ENCODE data around the gene SPATA12.
A peak's percentile ranks its signal among the peaks of the same experiment; 100 is the strongest.

The SPATA12 gene

GRCh38 chr3:57053122-57053521 is 7.3 kb upstream of the SPATA12 start:
- no peak for DNase-seq (ENCODE audit: low spot score)

- DNase-seq (ENCODE audit: low spot score), result no peak
Observed at GRCh38 chr3:57057351-57057750, 3.1 kb upstream of the SPATA12 start.

DNA sequence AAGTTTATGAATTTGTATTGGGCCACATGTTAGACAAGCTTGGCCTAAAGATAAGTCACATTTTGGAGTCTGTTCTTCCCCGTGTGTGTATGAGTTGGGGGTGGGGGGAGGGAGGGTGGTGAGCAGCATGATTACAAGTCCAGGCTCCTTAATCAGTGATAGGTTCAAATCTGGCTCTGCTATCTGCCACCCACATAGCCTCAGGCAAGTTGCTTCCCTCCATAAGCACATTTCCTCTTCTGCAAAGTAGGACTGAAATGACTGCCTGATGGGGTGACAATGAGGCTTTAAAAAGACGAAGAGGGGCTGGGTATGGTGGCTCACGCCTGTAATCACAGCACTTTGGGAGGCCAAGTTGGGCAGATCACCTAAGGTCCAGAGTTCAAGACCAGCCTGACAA is 1.1 kb upstream of the SPATA12 start:
- DNase-seq (ENCODE audit: low spot score), result no peak

DNA sequence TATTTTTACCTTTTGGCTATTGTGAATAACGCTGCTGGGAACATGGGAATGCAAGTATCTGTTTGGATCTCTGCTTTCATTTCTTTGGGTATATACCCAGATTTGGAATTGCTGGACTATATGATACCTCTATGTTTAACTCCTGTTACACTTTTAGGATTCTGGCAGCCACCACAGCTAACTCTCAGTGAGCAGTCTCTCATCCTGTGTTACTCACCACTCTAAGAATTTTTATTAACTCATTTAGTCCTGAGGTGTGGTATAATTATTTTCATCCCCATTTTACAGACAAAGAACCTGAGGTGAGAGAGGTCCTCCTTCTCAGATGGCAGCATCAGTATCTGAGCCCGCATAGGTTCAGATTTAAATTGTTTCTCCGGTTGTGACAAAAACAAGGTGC is 1.1 kb downstream of the SPATA12 start:
- DNase-seq (ENCODE audit: low spot score), result no peak

DNA sequence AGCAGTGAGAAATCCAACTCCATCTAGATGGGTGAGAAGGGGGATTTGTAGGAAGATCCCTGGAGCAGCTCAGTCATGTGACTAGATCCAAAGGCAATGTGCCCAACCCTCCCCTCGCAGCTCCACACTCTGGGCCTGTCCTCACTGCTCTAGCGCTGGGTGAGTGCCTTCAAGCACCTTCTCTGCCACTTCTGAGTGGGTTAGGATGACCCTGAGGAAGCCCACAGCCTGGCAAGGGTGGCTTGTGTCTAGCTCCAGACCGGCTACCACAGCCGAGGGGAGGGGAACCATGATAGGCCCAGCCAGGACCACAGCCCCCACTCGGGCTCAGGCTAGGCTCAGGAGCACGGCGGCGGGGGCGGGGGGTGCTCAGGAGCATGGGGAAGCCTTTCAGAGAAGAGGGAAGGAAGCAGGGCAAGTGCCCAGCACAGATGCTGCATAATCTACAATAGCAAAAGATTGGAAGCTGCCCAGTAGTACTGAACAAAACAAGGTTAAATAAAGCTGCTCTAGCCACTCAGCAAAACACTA is 1.7 kb downstream of the SPATA12 start:
- DNase-seq (ENCODE audit: low spot score), result no peak

- no peak for DNase-seq (ENCODE audit: low spot score)
Observed at GRCh38 chr3:57063032-57063431, 2.6 kb downstream of the SPATA12 start.

- DNase-seq (ENCODE audit: low spot score), result no peak
Observed at GRCh38 chr3:57064001-57064400, 3.5 kb downstream of the SPATA12 start.

DNA sequence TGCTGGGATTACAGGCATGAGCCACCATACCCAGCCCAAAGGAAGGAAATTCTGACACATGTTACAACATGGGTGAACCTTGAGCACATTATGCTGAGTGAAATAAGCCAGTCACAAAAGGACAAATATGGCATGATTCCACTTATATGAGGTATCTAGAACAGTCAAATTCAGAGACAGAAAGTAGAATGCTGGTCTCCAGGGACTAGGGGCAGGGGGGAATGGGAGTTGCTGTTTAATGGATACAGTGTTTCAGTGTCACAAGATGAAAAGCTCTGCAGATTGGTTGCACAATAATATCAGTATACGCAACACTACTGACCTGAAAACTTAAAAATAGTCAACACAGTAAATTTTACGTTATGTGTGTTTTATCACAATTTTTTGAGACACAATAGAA is 4.1 kb downstream of the SPATA12 start:
- no peak for DNase-seq (ENCODE audit: low spot score)

GRCh38 chr3:57065588-57065987 is 5.1 kb downstream of the SPATA12 start:
- no peak for DNase-seq (ENCODE audit: low spot score)

- no peak for DNase-seq (ENCODE audit: low spot score)
Observed at GRCh38 chr3:57066471-57066870, 6.0 kb downstream of the SPATA12 start.

GRCh38 chr3:57068437-57069089 is 8.1 kb downstream of the SPATA12 start:
- DNase-seq (ENCODE audit: low spot score), result peak; percentile 29

DNA sequence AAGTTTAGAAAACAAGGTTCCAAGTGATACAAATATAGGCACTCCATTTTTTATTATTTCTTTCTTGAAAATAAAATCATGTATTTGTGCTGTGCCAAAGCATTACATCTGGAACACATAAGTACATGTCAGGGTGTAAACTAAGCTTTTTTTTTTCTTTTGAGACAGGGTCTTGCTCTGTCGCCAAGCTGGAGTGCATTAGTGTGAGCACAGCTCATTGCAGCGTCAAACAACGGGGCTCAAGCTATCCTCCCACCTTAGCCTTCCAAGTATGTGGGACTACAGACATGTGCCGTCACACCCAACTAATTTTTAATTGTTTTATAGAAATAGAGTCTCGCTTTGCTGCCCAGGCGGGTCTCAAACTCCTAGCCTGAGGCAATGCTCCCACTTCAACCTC is 9.0 kb downstream of the SPATA12 start:
- no peak for DNase-seq (ENCODE audit: low spot score)

DNA sequence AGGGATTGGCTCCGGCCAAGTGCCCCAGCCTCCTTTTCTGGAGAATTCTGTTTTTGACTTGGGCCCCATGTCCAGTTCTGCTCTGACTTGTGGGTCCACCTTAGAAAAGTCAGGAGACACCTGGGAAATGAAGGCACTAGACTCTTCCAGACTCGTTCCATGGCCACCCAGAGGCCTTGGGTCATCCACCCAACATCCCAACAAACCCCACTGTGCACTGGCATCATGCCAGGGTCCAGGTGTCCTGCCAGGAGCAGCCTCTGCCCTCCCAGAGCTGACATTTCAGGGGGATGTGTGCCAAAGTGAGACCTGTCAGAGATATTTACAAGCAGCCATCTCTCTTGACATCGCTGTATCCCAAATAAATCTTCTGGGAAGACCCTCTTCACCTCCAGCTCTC is 13.2 kb downstream of the SPATA12 start:
- no peak for DNase-seq (ENCODE audit: low spot score)

DNA sequence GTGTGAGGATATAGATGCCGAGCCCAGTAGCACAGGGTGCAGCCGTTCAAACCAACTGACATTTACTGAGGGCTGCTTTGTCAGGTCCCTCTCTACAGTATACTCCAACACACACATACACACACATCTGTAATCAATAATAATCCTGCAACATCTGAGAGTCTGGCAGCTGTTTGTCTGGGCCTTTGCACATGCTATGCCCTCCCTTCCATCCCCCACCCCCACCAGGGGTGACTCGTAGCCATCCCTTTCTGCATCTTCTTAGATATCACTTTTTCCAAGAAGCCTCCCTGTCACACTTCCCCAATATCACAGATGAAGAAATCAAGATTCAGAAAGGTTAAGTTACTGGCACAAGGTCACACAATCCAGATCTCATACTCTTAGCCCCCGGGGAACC is 13.7 kb downstream of the SPATA12 start:
- no peak for DNase-seq (ENCODE audit: low spot score)

GRCh38 chr3:57076422-57076951 is 16.0 kb downstream of the SPATA12 start:
- DNase-seq (ENCODE audit: low spot score), result no peak

GRCh38 chr3:57077630-57078343 is 17.3 kb downstream of the SPATA12 start:
- DNase-seq (ENCODE audit: low spot score), result no peak

DNA sequence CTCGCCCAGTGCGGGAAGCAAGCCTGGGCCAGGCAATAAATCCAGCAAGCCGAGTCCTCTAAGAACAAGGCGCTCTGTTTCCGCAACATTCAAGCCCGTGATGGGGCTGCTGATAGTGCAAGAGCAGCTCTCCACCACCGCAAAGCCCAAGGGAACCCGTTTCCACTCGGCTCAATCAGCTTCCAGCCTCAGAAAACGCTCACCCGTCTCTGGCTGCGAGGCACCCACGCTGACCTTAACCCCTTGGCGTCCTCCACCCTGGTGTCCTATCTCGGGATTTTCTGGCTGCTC is 17.8 kb downstream of the SPATA12 start:
- peak; percentile 41 for DNase-seq (ENCODE audit: low spot score)

- no peak for DNase-seq (ENCODE audit: low spot score)
Observed at GRCh38 chr3:57078635-57079473, 18.4 kb downstream of the SPATA12 start.

- no peak for DNase-seq (ENCODE audit: low spot score)
Observed at GRCh38 chr3:57079474-57079831, 19.0 kb downstream of the SPATA12 start.

- DNase-seq (ENCODE audit: low spot score), result no peak
Observed at GRCh38 chr3:57080171-57080570, 19.7 kb downstream of the SPATA12 start.

DNA sequence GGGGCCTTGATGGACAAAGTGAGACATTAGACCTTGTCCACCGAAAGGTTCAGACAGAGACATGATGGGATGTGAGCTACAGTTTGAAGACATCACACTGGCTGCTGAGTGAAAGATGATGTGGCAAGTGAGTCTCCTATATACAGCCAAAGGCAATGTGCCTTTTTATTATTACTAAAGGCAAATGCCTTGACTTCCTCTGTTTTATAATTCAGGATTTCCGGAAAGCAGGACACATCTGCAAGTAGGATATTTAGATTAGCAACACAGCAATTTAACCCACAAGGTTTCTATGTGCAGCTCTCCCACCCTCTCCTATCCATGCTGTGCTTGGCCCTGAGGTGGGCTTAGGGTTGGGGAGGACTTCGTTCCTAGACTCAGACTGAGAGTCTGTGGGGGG is 20.7 kb downstream of the SPATA12 start:
- DNase-seq (ENCODE audit: low spot score), result no peak

DNA sequence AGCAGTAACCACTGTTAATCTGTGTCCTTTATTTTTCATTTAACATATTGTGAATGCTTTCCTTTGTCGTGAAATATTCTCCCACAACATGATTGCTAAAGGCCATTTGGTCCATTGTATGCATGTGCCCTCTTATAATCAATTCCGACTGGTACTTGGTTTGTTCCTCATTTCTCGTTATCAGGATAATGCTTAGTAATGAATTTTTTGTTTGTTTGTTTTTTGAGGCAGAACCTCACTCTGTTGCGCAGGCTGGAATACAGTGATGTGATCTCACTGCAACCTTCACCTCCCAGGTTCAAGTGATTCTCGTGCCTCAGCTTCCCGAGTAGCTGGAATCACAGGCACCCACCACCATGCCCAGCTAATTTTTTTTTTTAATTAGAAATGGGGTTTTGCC is 22.0 kb downstream of the SPATA12 start:
- DNase-seq (ENCODE audit: low spot score), result no peak

Data from hepatic stellate cell (primary cell).